ENCODE measurements around the gene NLRP3.
"Not testable (repeated sequence)": the region's sequence is repeated elsewhere in the genome, so short reads cannot be mapped to it uniquely, and the experiment has no call there.

NLRP3 gene

GRCh38 chr1:247469141-247469535 lies 53.2 kb downstream of the NLRP3 start:
- no peak for TF ChIP-seq CTCF (IDR thresholded peaks at IDR 0.05; ENCODE audit: insufficient read depth, low read depth, low read length, missing control alignments)
- no peak for DNase-seq (ENCODE audit: low read depth)
- no peak overlapping the region for H3K4me3 ChIP-seq (ENCODE audit: low read length)

- not testable (repeated sequence) for H3K4me3 ChIP-seq (ENCODE audit: low read length); DNase-seq (ENCODE audit: low read depth)
These were observed 55.0 kb downstream of the NLRP3 start for GRCh38 chr1:247470942-247471429.

- no peak for TF ChIP-seq CTCF (IDR thresholded peaks at IDR 0.05; ENCODE audit: insufficient read depth, low read depth, low read length, missing control alignments)
- DNase-seq (ENCODE audit: low read depth), result no peak
- no peak overlapping the region for H3K4me3 ChIP-seq (ENCODE audit: low read length)
These were observed 55.6 kb downstream of the NLRP3 start for GRCh38 chr1:247471445-247472016.

GRCh38 chr1:247472035-247472434 lies 56.1 kb downstream of the NLRP3 start:
- TF ChIP-seq CTCF (IDR thresholded peaks at IDR 0.05; ENCODE audit: insufficient read depth, low read depth, low read length, missing control alignments), result no peak
- DNase-seq (ENCODE audit: low read depth), result no peak
- H3K4me3 ChIP-seq (ENCODE audit: low read length), result no peak overlapping the region

GRCh38 chr1:247474367-247474766 lies 58.4 kb downstream of the NLRP3 start:
- no peak for TF ChIP-seq CTCF (IDR thresholded peaks at IDR 0.05; ENCODE audit: insufficient read depth, low read depth, low read length, missing control alignments)
- H3K4me3 ChIP-seq (ENCODE audit: low read length), result no peak overlapping the region
- DNase-seq (ENCODE audit: low read depth), result no peak

GRCh38 chr1:247475793-247476192 lies 59.8 kb downstream of the NLRP3 start:
- DNase-seq (ENCODE audit: low read depth), result no peak

GRCh38 chr1:247476328-247477058 lies 60.5 kb downstream of the NLRP3 start:
- H3K4me3 ChIP-seq (ENCODE audit: low read length); DNase-seq (ENCODE audit: low read depth): not testable (repeated sequence)

More at GRCh38 chr1:247475793-247476192, 59.8 kb downstream of the NLRP3 start:
- TF ChIP-seq CTCF (IDR thresholded peaks at IDR 0.05; ENCODE audit: insufficient read depth, low read depth, low read length, missing control alignments), result no peak
- H3K4me3 ChIP-seq (ENCODE audit: low read length), result no peak overlapping the region

GRCh38 chr1:247482747-247483146 lies 66.8 kb downstream of the NLRP3 start:
- TF ChIP-seq CTCF (IDR thresholded peaks at IDR 0.05; ENCODE audit: insufficient read depth, low read depth, low read length, missing control alignments), result no peak
- DNase-seq (ENCODE audit: low read depth), result peak; percentile 38
- H3K4me3 ChIP-seq (ENCODE audit: low read length), result no peak overlapping the region

Data from epithelial cell of esophagus (primary cell).